ENCODE measurements around the gene ANGEL1. TPM values are rescaled to one million over a fixed set of nuclear protein-coding genes. Genes with fewer than 3 reads are reported as not detected.

ANGEL1 gene
- total RNA-seq, 1 experiment from 2014 or later = 19.1 TPM

DNA sequence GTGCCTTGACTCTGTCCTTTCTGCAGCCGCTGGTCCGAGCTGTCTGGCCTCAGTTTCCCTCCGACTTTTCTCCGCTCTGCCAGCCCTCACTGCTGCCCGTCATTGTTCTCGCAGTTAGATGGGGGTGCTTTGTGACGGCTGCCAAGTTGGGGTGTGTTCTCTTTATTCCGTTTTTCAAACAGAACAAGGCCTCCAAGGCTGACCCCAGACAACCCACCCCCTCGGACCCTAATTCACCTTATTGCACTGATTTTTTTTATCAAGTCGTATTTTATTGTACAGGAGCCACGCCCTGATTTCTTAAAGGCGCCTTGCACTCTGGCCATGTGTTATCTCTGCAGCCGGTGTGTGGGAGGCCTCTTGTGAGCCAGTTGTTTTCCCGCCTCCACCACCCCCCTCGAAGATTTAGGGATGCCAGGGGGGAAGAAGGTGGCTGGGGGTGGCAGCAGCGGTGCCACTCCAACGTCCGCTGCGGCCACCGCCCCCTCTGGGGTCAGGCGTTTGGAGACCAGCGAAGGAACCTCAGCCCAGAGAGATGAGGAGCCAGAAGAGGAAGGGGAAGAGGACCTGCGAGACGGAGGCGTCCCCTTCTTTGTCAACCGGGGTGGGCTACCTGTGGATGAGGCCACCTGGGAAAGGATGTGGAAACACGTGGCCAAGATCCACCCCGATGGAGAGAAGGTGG lies 50.1 kb downstream of the ANGEL1 start:
- no peaks in the 10 kb centered on the region for H3K4me1 ChIP-seq (ENCODE audit: control insufficient read depth, insufficient read depth, low read length)
- no peaks in the 10 kb centered on the region for H3K9me3 ChIP-seq (ENCODE audit: control insufficient read depth, insufficient read depth, low read depth, low read length)
- no peaks in the 10 kb centered on the region; the same call in 1 of the 2 replicates for H3K36me3 ChIP-seq (ENCODE audit: control insufficient read depth, insufficient read depth, low read length)
- H3K4me3 ChIP-seq (ENCODE audit: low read depth in 2 of 2, low read length in 2 of 2) = peak overlapping the region; percentile 51 to 52
- intact Hi-C loops (cut with micrococcal nuclease; ENCODE audit: unreplicated experiment) = no loop called here
- BruUV-seq (replicated peaks) = no TSS peak
- DNase-seq (ENCODE audit: low read depth, low spot score) = no peak
- ChIA-PET POLR2A (no interaction called here), CTCF (no interaction called here)
- TF ChIP-seq, protein P1, sequence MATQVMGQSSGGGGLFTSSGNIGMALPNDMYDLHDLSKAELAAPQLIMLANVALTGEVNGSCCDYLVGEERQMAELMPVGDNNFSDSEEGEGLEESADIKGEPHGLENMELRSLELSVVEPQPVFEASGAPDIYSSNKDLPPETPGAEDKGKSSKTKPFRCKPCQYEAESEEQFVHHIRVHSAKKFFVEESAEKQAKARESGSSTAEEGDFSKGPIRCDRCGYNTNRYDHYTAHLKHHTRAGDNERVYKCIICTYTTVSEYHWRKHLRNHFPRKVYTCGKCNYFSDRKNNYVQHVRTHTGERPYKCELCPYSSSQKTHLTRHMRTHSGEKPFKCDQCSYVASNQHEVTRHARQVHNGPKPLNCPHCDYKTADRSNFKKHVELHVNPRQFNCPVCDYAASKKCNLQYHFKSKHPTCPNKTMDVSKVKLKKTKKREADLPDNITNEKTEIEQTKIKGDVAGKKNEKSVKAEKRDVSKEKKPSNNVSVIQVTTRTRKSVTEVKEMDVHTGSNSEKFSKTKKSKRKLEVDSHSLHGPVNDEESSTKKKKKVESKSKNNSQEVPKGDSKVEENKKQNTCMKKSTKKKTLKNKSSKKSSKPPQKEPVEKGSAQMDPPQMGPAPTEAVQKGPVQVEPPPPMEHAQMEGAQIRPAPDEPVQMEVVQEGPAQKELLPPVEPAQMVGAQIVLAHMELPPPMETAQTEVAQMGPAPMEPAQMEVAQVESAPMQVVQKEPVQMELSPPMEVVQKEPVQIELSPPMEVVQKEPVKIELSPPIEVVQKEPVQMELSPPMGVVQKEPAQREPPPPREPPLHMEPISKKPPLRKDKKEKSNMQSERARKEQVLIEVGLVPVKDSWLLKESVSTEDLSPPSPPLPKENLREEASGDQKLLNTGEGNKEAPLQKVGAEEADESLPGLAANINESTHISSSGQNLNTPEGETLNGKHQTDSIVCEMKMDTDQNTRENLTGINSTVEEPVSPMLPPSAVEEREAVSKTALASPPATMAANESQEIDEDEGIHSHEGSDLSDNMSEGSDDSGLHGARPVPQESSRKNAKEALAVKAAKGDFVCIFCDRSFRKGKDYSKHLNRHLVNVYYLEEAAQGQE (IDR thresholded peaks at IDR 0.05; ENCODE audit: insufficient read depth in 1 of 2, low read depth in 2 of 2, low read length in 1 of 2) = no peak
- no peak for TF ChIP-seq POLR2AphosphoS5 (IDR thresholded peaks at IDR 0.05; ENCODE audit: low read depth, low read length)
- no peak for TF ChIP-seq TCF7L2 (IDR thresholded peaks at IDR 0.05; ENCODE audit: low read depth, low read length)
- TF ChIP-seq SIN3A (IDR thresholded peaks at IDR 0.05; ENCODE audit: borderline replicate concordance, insufficient read depth, low read depth, low read length) = no peak
- TF ChIP-seq, protein P2, sequence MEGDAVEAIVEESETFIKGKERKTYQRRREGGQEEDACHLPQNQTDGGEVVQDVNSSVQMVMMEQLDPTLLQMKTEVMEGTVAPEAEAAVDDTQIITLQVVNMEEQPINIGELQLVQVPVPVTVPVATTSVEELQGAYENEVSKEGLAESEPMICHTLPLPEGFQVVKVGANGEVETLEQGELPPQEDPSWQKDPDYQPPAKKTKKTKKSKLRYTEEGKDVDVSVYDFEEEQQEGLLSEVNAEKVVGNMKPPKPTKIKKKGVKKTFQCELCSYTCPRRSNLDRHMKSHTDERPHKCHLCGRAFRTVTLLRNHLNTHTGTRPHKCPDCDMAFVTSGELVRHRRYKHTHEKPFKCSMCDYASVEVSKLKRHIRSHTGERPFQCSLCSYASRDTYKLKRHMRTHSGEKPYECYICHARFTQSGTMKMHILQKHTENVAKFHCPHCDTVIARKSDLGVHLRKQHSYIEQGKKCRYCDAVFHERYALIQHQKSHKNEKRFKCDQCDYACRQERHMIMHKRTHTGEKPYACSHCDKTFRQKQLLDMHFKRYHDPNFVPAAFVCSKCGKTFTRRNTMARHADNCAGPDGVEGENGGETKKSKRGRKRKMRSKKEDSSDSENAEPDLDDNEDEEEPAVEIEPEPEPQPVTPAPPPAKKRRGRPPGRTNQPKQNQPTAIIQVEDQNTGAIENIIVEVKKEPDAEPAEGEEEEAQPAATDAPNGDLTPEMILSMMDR (IDR thresholded peaks at IDR 0.05) = no peak
- in situ Hi-C loops (cut with HindIII; ENCODE audit: low pct_unique_long_range_greater_than_20kb, low sequenced_read_pairs) = no loop called here
- H3K27ac ChIP-seq (ENCODE audit: low read length) = no peak overlapping the region
- no peak for ATAC-seq
- no peaks in the 10 kb centered on the region for H3K27me3 ChIP-seq (ENCODE audit: control insufficient read depth, insufficient read depth, low read length)

DNA sequence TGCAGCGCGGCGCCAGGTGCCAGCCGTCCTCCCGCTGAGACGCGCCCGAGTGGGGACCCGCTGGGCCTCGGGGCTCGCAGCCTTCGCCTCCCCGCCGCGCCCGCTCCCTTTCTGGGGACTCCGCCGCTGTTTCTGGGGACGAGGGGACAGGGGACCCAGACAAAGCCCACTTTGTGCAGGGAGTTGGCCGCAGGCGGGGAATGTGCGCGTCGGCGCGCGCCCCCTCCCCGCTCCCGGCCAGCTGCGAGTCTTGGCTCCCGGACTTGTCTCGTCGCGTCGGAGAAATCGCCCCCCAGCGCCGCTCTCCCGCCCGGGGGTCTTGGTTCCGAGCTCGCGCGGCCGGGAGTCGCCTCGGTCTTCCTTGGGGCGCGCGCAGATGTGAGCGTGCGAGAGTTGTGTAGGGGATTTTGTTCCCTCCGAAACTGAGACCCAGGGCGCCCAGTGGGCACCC lies 50.7 kb downstream of the ANGEL1 start:
- DNase-seq (ENCODE audit: low read depth, low spot score) (no peak), ATAC-seq (peak; percentile 14; the same call in 1 of the 2 replicates)
- in situ Hi-C loops (cut with HindIII; ENCODE audit: low pct_unique_long_range_greater_than_20kb, low sequenced_read_pairs) (no loop called here), intact Hi-C loops (cut with micrococcal nuclease; ENCODE audit: unreplicated experiment) (no loop called here)
- BruUV-seq (replicated peaks) = no TSS peak
- TF ChIP-seq SIN3A (IDR thresholded peaks at IDR 0.05; ENCODE audit: borderline replicate concordance, insufficient read depth, low read depth, low read length) = no peak
- no peak for TF ChIP-seq POLR2AphosphoS5 (IDR thresholded peaks at IDR 0.05; ENCODE audit: low read depth, low read length)
- TF ChIP-seq, protein P1 (IDR thresholded peaks at IDR 0.05; ENCODE audit: insufficient read depth in 1 of 2, low read depth in 2 of 2, low read length in 1 of 2) = no peak
- TF ChIP-seq TCF7L2 (IDR thresholded peaks at IDR 0.05; ENCODE audit: low read depth, low read length) = no peak
- TF ChIP-seq, protein P2 (IDR thresholded peaks at IDR 0.05) = no peak
- Histone ChIP-seq H3K9me3 (ENCODE audit: control insufficient read depth, insufficient read depth, low read depth, low read length) (no peaks in the 10 kb centered on the region), H3K27me3 (ENCODE audit: control insufficient read depth, insufficient read depth, low read length) (no peaks in the 10 kb centered on the region), H3K27ac (ENCODE audit: low read length) (no peak overlapping the region), H3K36me3 (ENCODE audit: control insufficient read depth, insufficient read depth, low read length) (no peaks in the 10 kb centered on the region; the same call in 1 of the 2 replicates), H3K4me3 (ENCODE audit: low read depth in 2 of 2, low read length in 2 of 2) (peak overlapping the region; percentile 51 to 52), H3K4me1 (ENCODE audit: control insufficient read depth, insufficient read depth, low read length) (no peaks in the 10 kb centered on the region)
- POLR2A ChIA-PET = no interaction called here
- CTCF ChIA-PET = no interaction called here

All from Panc1 (cell line).